Mucosa of descending colon (tissue), 3 donors: ENCODE results near the gene LRRC9. TPM values are rescaled to one million over a fixed set of nuclear protein-coding genes. Genes with fewer than 3 reads are reported as not detected.

Experiments
- ATAC-seq: fragments of 200-7000 bp; cut with Tn5 transposase; one replicate; pipeline ENCODE4 v1.9.1; 2020; ENCODE audit warnings: mild to moderate bottlenecking, moderate library complexity
- DNase-seq, 3 donors: peaks; one replicate each; pipeline ENCODE4 v3.0.0-alpha.2; 2020
- H3K36me3 ChIP-seq: fragments of 200-600 bp; one replicate; pipeline ENCODE4 v1.8.0; 2021; ENCODE audit warnings: low read depth, mild to moderate bottlenecking
- H3K4me1 ChIP-seq: fragments of 200-600 bp; one replicate; pipeline ENCODE4 v1.8.0; 2021; ENCODE audit warnings: low read depth, mild to moderate bottlenecking
- H3K4me3 ChIP-seq: fragments of 200-600 bp; one replicate; pipeline ENCODE4 v1.8.0; 2021; ENCODE audit warnings: mild to moderate bottlenecking
- H3K9me3 ChIP-seq: fragments of 200-600 bp; one replicate; pipeline ENCODE4 v1.8.0; 2021; ENCODE audit warnings: mild to moderate bottlenecking
- intact Hi-C, 2 donors: fragments of 100-400 bp; cut with DNase I in 1 of 2; cut with micrococcal nuclease in 1 of 2; formaldehyde crosslinking; loops; one replicate each; pipeline versions ENCODE4 v1.11.0 to v1.11.1; 2022; cut with DNase I, micrococcal nuclease
- total RNA-seq, 3 donors: library from RNA; stranded (reverse); fragmentation: NEBNext Ultra II Directional in 2 of 3; extraction: Animal tissue kit (Norgen Biotek cat#: 25700) in 2 of 3; gene quantifications; one replicate each; pipeline versions ENCODE4 v1.2.1 to v1.2.4, GENCODE V29; 2021 to 2023
- TF ChIP-seq, protein P1 (sequence below): fragments of 200-600 bp; IDR thresholded peaks from one replicate; pipeline ENCODE4 v1.8.0; 2022; ENCODE audit warnings: antibody characterized with exemption, mild to moderate bottlenecking
- donor health status: DM: no; HTN: no; CAD: no; lungs with moderate emphysema.
- donor health status: DM: no; HTN: no; CAD: no.
- donor health status: DM: no; HTN: yes; CAD: no.

LRRC9 gene
- total RNA-seq, 3 donors from 2014 or later, result 0.58 TPM; not detected in 2

DNA sequence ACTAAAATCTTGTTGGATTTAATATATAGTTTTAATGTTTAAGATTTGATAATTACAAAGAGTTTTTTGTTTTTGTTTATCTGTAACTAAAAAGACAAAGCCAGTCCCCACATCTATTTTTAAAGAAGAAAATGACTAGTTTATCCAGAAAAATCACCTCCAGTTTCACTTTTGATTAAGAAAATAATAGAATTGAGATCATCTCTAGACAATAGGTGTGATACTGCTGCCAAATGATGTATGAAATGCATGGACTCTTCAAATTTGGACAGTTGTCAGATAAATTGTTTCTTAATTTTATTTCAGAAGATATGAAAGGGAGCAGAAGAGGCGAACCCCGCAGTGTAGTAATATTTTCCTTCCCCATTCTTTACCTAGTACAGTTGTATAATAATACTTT is 191.8 kb downstream of the LRRC9 start:
- intact Hi-C loops, result no loop called here
- H3K4me1 ChIP-seq, result no peaks in the 10 kb centered on the region
- no peak for DNase-seq

More for the DNA sequence above, 191.8 kb downstream of the LRRC9 start:
- Histone ChIP-seq H3K9me3 (no peaks in the 10 kb centered on the region), H3K4me3 (no peak overlapping the region), H3K36me3 (no peaks in the 10 kb centered on the region)
- TF ChIP-seq, protein P1, sequence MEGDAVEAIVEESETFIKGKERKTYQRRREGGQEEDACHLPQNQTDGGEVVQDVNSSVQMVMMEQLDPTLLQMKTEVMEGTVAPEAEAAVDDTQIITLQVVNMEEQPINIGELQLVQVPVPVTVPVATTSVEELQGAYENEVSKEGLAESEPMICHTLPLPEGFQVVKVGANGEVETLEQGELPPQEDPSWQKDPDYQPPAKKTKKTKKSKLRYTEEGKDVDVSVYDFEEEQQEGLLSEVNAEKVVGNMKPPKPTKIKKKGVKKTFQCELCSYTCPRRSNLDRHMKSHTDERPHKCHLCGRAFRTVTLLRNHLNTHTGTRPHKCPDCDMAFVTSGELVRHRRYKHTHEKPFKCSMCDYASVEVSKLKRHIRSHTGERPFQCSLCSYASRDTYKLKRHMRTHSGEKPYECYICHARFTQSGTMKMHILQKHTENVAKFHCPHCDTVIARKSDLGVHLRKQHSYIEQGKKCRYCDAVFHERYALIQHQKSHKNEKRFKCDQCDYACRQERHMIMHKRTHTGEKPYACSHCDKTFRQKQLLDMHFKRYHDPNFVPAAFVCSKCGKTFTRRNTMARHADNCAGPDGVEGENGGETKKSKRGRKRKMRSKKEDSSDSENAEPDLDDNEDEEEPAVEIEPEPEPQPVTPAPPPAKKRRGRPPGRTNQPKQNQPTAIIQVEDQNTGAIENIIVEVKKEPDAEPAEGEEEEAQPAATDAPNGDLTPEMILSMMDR, result no peak
- ATAC-seq, result no peak

Other genes starting within 250 kb of the LRRC9 start
- gene RTN1, start 49.4 kb upstream of the LRRC9 start, total RNA-seq, result 10 to 100 TPM in 1 of 3 donors, 1 to 10 TPM in 2; 1.2 to 15.9 (median 3.8) TPM
- gene PCNX4, start 171.8 kb downstream of the LRRC9 start, total RNA-seq, result 10 to 100 TPM; 23.7 to 32.0 (median 25.7) TPM
- 10 to 100 TPM; 63.4 to 96.3 (median 83.5) TPM for gene DHRS7, start 245.3 kb downstream of the LRRC9 start, total RNA-seq